ENCODE measurements around the gene DYSF. TPM values are rescaled to one million over a fixed set of nuclear protein-coding genes. Genes with fewer than 3 reads are reported as not detected.

Gene DYSF
- total RNA-seq, 1 donor = 0.18 TPM

GRCh38 chr2:71692621-71693277 is 239.4 kb downstream of the DYSF start:
- H3K4me3 ChIP-seq (ENCODE audit: low read depth, low read length) = no peak overlapping the region
- TF ChIP-seq, protein P1, sequence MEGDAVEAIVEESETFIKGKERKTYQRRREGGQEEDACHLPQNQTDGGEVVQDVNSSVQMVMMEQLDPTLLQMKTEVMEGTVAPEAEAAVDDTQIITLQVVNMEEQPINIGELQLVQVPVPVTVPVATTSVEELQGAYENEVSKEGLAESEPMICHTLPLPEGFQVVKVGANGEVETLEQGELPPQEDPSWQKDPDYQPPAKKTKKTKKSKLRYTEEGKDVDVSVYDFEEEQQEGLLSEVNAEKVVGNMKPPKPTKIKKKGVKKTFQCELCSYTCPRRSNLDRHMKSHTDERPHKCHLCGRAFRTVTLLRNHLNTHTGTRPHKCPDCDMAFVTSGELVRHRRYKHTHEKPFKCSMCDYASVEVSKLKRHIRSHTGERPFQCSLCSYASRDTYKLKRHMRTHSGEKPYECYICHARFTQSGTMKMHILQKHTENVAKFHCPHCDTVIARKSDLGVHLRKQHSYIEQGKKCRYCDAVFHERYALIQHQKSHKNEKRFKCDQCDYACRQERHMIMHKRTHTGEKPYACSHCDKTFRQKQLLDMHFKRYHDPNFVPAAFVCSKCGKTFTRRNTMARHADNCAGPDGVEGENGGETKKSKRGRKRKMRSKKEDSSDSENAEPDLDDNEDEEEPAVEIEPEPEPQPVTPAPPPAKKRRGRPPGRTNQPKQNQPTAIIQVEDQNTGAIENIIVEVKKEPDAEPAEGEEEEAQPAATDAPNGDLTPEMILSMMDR (IDR thresholded peaks at IDR 0.05; ENCODE audit: insufficient read depth, low read length) = no peak
- no peak for DNase-seq (ENCODE audit: low read depth)

DNA sequence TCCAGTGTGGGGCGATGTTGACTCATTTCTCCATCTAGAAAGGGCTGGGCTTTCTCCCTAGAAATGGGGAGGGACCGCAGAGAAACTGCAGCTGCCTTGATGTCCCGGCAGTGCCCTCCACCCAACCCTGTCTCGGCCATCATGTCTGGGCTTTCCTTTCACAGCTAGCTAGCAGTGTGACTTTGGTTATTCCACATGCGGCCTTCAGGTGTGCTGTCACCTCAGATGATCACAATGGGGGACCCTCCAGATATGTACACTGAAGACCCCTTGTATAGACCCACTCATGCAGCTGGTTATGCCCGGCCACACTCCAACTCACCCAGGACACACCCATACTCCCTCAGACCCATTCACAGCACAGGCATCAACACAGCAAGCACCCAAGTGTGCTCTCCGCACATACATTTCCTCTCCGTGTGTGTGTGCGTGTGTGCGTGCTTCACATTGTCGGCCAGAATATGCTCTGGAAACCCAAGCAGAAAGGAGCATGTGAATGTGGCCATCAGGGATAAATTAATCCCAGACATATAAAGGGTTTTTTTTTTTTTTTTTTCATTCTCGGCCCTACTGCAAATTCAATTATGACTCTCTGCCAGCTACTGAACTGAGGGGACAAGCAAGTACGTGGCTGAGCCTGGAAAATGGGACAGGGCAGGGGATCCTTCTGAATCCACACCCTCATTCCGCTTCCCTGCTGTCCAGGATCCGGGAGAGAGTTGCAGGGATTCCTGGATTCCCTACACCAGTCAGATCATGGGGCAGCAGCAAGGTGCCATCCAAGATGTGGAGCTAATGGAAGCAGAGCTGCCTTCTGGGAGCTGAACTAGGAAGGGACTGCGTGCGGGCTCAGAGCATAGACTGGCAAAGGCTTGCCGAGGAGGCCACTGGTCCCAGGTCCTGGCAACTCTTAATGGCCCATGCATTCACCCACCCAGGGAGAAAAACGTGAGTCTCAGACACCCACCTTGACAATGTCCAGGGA is 240.2 kb downstream of the DYSF start:
- DNase-seq (ENCODE audit: low read depth) = no peak
- TF ChIP-seq, protein P1 (IDR thresholded peaks at IDR 0.05; ENCODE audit: insufficient read depth, low read length) = no peak
- no peak overlapping the region for H3K4me3 ChIP-seq (ENCODE audit: low read depth, low read length)

DNA sequence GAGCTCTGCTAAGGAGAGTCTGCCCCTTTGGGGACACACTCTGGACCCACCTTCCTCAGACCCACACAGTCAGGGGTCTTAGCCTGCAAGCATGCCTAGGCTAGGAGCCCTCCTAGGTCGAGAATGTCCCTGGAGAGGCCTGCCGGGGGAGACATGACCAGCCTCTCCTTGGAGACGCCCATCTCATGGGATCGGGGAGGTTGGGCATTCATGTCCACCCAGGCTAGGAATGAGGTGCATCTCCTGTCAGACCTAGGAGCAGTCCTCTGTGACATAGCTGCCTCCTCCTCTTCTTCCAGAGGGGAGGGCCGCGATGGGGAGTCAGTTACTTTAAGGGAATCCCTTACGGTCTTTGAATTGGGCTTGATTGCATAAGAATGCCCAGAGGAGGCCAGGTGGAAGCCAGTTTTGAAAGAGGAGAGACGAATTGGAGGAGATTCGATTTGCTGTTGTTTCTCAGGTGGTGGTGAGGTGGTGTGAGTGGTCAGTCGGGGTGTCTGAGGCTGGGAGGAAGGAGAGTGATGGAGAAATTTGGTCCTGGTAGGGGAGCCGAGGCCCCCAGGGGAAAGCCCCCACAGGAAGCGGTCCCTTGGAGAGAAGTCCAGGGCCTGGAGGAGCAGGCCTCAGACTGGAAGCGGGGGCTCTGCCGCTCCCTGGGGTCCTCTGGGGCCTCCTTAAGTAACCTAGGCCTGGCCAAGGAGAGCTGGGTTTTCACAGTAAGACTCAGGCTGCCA is 241.3 kb downstream of the DYSF start:
- H3K4me3 ChIP-seq (ENCODE audit: low read depth, low read length) = no peak overlapping the region
- DNase-seq (ENCODE audit: low read depth) = no peak
- TF ChIP-seq, protein P1 (IDR thresholded peaks at IDR 0.05; ENCODE audit: insufficient read depth, low read length) = no peak

DNA sequence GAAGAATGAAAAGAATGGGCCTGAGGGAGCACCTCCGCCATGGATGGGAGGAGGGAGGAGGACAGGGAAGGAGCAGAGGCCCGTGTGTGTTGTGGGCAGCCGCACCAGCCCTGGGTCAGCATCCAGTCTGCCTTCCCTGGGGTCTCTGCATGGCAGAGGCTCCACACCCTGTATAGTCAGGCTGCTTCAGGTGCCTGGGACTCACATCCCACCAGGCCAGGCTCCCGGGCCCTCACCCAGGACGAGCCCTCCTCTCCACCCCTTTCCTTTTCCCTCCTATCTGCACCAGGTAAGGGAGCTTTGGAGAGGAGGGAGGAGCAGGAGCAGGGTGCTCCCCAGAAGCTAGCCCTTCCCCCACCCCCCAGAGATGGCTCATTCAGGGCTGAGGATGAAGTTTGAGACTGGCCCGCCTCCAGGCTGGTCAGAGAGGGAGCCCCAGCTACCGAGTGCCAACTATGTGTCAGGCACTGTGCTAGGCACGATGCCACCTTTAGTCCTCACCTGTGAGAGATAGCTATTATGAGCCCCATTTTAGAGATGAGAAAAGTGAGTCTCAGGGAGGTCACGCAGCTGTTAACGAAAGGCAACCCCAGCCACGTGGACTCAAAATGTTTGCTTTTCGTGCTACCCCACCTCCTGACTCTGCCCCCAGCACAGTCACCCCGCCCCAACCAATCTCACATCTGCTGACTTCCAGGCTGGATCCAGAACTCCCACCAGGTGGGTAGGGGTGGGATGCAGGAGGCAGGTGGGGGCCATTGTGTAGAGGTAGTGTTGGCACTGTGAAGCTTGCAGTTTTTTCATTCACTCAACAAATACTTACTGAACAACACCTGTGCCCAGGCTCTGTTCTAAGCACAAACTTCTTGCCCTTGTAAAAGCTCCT is 242.1 kb downstream of the DYSF start:
- no peak overlapping the region for H3K4me3 ChIP-seq (ENCODE audit: low read depth, low read length)
- TF ChIP-seq, protein P1 (IDR thresholded peaks at IDR 0.05; ENCODE audit: insufficient read depth, low read length) = no peak
- DNase-seq (ENCODE audit: low read depth) = no peak

- TF ChIP-seq, protein P1 (IDR thresholded peaks at IDR 0.05; ENCODE audit: insufficient read depth, low read length) = no peak
- no peak for DNase-seq (ENCODE audit: low read depth)
- H3K4me3 ChIP-seq (ENCODE audit: low read depth, low read length) = no peak overlapping the region
These were observed 243.0 kb downstream of the DYSF start for GRCh38 chr2:71696381-71696780.

Data from fibroblast of the aortic adventitia (primary cell).